GM19239 (cell line): ENCODE results near the gene POC1A.

Source experiments
- DNase-seq: peaks from one replicate; pipeline ENCODE4 v3.0.0; 2011; ENCODE audit warnings: low spot score; ENCODE audit not compliant: insufficient read length
- FAIRE-seq: peaks from 2 replicates; lab custom pipeline; 2011; peaks lifted over from hg19 to GRCh38; lab: Jason Lieb, UNC

Gene POC1A

GRCh38 chr3:52134761-52135160 lies 19.5 kb downstream of the POC1A start:
- DNase-seq: no peak
- FAIRE-seq: no peak

GRCh38 chr3:52132930-52133329 lies 21.3 kb downstream of the POC1A start:
- DNase-seq (no peak), FAIRE-seq (no peak)

GRCh38 chr3:52132041-52132440 lies 22.2 kb downstream of the POC1A start:
- FAIRE-seq: no peak

GRCh38 chr3:52130966-52131622 lies 23.1 kb downstream of the POC1A start:
- FAIRE-seq (no peak), DNase-seq (no peak)

More at GRCh38 chr3:52132041-52132440, 22.2 kb downstream of the POC1A start:
- DNase-seq: no peak

GRCh38 chr3:52128118-52128683 lies 26.0 kb downstream of the POC1A start:
- FAIRE-seq (no peak), DNase-seq (no peak)

- DNase-seq: no peak
- no peak for FAIRE-seq
These were observed 27.7 kb downstream of the POC1A start for GRCh38 chr3:52126500-52126899.

GRCh38 chr3:52126036-52126435 lies 28.2 kb downstream of the POC1A start:
- FAIRE-seq: no peak

GRCh38 chr3:52124766-52125165 lies 29.5 kb downstream of the POC1A start:
- no peak for FAIRE-seq
- DNase-seq: no peak

More at GRCh38 chr3:52126036-52126435, 28.2 kb downstream of the POC1A start:
- DNase-seq: no peak

- DNase-seq (no peak), FAIRE-seq (no peak)
These were observed 30.1 kb downstream of the POC1A start for GRCh38 chr3:52124126-52124525.

GRCh38 chr3:52123106-52123725 lies 31.0 kb downstream of the POC1A start:
- FAIRE-seq (peak; percentile 91), DNase-seq (peak; percentile 88)

- DNase-seq (no peak), FAIRE-seq (no peak)
These were observed 31.7 kb downstream of the POC1A start for GRCh38 chr3:52122491-52122890.

- FAIRE-seq (no peak), DNase-seq (no peak)
These were observed 32.4 kb downstream of the POC1A start for GRCh38 chr3:52121813-52122212.

- peak; percentile 43 for DNase-seq
- peak; percentile 93 for FAIRE-seq
These were observed 32.8 kb downstream of the POC1A start for GRCh38 chr3:52121464-52121805.

GRCh38 chr3:52120556-52121463 lies 33.4 kb downstream of the POC1A start:
- DNase-seq (no peak), FAIRE-seq (peak; percentile 39)

GRCh38 chr3:52119826-52120225 lies 34.4 kb downstream of the POC1A start:
- DNase-seq (no peak), FAIRE-seq (peak; percentile 4)

- no peak for DNase-seq
These were observed 35.1 kb downstream of the POC1A start for GRCh38 chr3:52119099-52119498.

GRCh38 chr3:52118156-52118875 lies 35.9 kb downstream of the POC1A start:
- no peak for FAIRE-seq

More at GRCh38 chr3:52119099-52119498, 35.1 kb downstream of the POC1A start:
- FAIRE-seq: no peak

GRCh38 chr3:52117537-52117936 lies 36.7 kb downstream of the POC1A start:
- FAIRE-seq: no peak

More at GRCh38 chr3:52118156-52118875, 35.9 kb downstream of the POC1A start:
- no peak for DNase-seq

GRCh38 chr3:52112056-52112455 lies 42.2 kb downstream of the POC1A start:
- FAIRE-seq: no peak
- no peak for DNase-seq

More at GRCh38 chr3:52117537-52117936, 36.7 kb downstream of the POC1A start:
- DNase-seq: no peak

GRCh38 chr3:52110502-52110901 lies 43.7 kb downstream of the POC1A start:
- DNase-seq: no peak
- FAIRE-seq: no peak
